Ovary (tissue), 9 donors: ENCODE results near the gene ABCA4. TPM values are rescaled to one million over a fixed set of nuclear protein-coding genes. Genes with fewer than 3 reads are reported as not detected.

ENCODE experiments used
- DNase-seq, 5 donors: peaks; one replicate each; pipeline ENCODE4 v3.0.0-alpha.2; 2019 to 2020
- H3K27ac ChIP-seq, 2 donors: fragments of 200-600 bp; one replicate each; pipeline versions ENCODE4 v1.5.1 to v1.8.0; 2019 to 2022
- H3K27me3 ChIP-seq: fragments of 200-600 bp; one replicate; pipeline ENCODE4 v1.8.0; 2022
- H3K36me3 ChIP-seq: fragments of 200-600 bp; sonication (generic); one replicate; pipeline ENCODE4 v1.5.1; 2019
- H3K4me1 ChIP-seq: one replicate; pipeline ENCODE4 v1.8.1; 2013; ENCODE audit warnings: mild to moderate bottlenecking, moderate library complexity; ENCODE audit not compliant: insufficient read depth
- H3K4me3 ChIP-seq: fragments of 200-600 bp; sonication (generic); one replicate; pipeline ENCODE4 v1.5.1; 2017
- H3K9me3 ChIP-seq, 2 donors: fragments of 200-600 bp in 1 of 2; sonication (generic) in 1 of 2; one replicate each; pipeline versions ENCODE4 v1.5.1 to v1.8.1; 2013 to 2019; ENCODE audit warnings: mild to moderate bottlenecking in 1 of 2, moderate library complexity in 1 of 2
- EP300 ChIP-seq: sonication (generic); formaldehyde crosslinking; IDR thresholded peaks from one replicate; pipeline ENCODE4 v1.6.1; 2017; ENCODE audit warnings: antibody characterized with exemption
- POLR2A ChIP-seq: fragments of 450-650 bp; IDR thresholded peaks from one replicate; pipeline ENCODE4 v1.6.1; 2017; ENCODE audit warnings: antibody characterized with exemption, mild to moderate bottlenecking, moderate library complexity
- WGBS, 3 donors: extraction: QIAGEN DNeasy Blood & Tissue Kit in 1 of 3; methylation state at CpG; one replicate each; pipeline versions ENCODE4 v1.1.5 to v1.1.7; 2013 to 2017; 5-methylcytosine and 5-hydroxymethylcytosine counted together
- intact Hi-C, 4 donors: fragments of 100-400 bp; cut with DNase I; formaldehyde crosslinking; loops; one replicate each; pipeline versions ENCODE4 v1.11.0 to v1.15.1; 2022 to 2023
- polyA plus RNA-seq, 2 donors: library from polyadenylated mRNA; stranded (reverse); fragments of 200-250 nt in 1 of 2; fragments of 350-450 nt in 1 of 2; fragmentation: Illumina TruSeq in 1 of 2; extraction: RNeasy Lipid Tissue Mini Kit (QIAGEN cat#74804) in 1 of 2; gene quantifications; one replicate each; pipeline ENCODE4 v1.2.3, GENCODE V29; 2013 to 2014
- total RNA-seq, 7 donors: library from RNA; depleted of rRNA in 2 of 7; stranded (reverse); fragments of >200 nt in 2 of 7; fragmentation: NEBNext Ultra II Directional in 3 of 7; extraction: Animal tissue kit (Norgen Biotek cat#: 25700) in 3 of 7; gene quantifications; one replicate each; pipeline versions ENCODE4 v1.1.0 to v1.2.4, GENCODE V29; 2016 to 2023
- TF ChIP-seq, protein P1 (sequence below), 3 donors: fragments of 450-650 bp in 2 of 3; fragments of 200-600 bp in 1 of 3; IDR thresholded peaks; one replicate each; pipeline versions ENCODE4 v1.5.1 to v1.8.0; 2016 to 2022; ENCODE audit warnings: antibody characterized with exemption in 3 of 3, mild to moderate bottlenecking in 1 of 3
- donor health status: DM: no; HTN: no; CAD: no; lungs with moderate emphysema.
- donor health status: DM: no; HTN: no; CAD: no.
- donor health status: Bipolar disorder and iron deficiency.
- donor health status: DM: yes; HTN: yes; CAD: no.
- donor health status: DM: no; HTN: no; CAD: no.
- donor health status: DM: yes; HTN: yes; CAD: no.

The ABCA4 gene
- total and polyA plus RNA-seq, 9 donors = 0.12 to 3.1 (median 0.35) TPM

DNA sequence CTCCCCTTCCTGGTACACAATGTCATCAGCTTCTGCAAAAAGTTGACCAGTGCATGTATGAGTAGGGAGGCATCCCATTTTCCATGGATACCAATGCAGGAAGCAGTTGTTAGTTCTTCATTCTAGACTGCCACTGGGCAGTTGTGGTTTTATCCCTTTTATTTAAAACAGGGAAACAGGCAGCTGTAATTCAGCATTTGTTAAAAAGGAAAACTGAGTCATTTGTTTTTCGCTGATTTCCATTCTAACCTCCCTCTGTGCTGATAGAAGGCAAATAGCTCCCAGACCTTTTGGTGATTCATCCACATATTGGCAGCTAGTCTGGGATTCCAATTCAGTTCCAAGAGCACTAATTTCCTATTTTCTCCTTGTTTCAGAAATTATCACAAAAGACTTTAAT, 21.1 kb upstream of the ABCA4 start:
- Histone ChIP-seq H3K27ac (no peak overlapping the region), H3K4me3 (no peak overlapping the region), H3K36me3 (no peaks in the 10 kb centered on the region), H3K4me1 (no peaks in the 10 kb centered on the region), H3K9me3 (no peaks in the 10 kb centered on the region), H3K27me3 (no peaks in the 10 kb centered on the region)
- TF ChIP-seq EP300 = no peak
- TF ChIP-seq, protein P1, sequence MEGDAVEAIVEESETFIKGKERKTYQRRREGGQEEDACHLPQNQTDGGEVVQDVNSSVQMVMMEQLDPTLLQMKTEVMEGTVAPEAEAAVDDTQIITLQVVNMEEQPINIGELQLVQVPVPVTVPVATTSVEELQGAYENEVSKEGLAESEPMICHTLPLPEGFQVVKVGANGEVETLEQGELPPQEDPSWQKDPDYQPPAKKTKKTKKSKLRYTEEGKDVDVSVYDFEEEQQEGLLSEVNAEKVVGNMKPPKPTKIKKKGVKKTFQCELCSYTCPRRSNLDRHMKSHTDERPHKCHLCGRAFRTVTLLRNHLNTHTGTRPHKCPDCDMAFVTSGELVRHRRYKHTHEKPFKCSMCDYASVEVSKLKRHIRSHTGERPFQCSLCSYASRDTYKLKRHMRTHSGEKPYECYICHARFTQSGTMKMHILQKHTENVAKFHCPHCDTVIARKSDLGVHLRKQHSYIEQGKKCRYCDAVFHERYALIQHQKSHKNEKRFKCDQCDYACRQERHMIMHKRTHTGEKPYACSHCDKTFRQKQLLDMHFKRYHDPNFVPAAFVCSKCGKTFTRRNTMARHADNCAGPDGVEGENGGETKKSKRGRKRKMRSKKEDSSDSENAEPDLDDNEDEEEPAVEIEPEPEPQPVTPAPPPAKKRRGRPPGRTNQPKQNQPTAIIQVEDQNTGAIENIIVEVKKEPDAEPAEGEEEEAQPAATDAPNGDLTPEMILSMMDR (IDR thresholded peaks at IDR 0.05) = no peak
- TF ChIP-seq POLR2A = no peak
- DNase-seq = no peak
- 32 to 54% (median 46%) methylated on average over 1 of the region's 1 CpG for WGBS, 3 donors
- intact Hi-C loops = no loop called here

DNA sequence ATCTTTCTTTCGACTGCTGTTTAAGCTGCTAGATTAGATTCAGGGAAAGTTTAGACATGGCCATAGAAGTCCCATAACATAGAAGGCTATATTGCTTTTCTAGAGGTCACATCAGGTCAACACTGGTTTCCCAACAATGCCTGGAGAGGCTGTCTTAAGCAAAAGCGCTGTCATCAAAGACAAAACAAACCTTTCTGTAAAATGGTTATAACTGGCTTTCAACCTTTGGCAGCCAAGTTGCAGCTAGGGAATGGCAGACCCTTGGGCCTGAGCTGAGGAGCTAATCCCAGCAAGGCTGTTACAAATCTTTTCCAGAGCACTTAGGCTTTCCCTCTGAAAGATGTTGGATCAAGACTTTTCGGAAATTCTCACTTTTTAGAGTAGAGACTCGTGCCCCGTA, 11.2 kb upstream of the ABCA4 start:
- H3K4me1 ChIP-seq = no peaks in the 10 kb centered on the region
- 95 to 96% (median 96%) methylated on average over 5 of the region's 5 CpGs for WGBS, 3 donors
- intact Hi-C loops = no loop called here
- H3K36me3 ChIP-seq = no peaks in the 10 kb centered on the region
- no peaks in the 10 kb centered on the region for H3K27me3 ChIP-seq
- H3K9me3 ChIP-seq = no peaks in the 10 kb centered on the region
- TF ChIP-seq EP300 (no peak), POLR2A (no peak)
- TF ChIP-seq, protein P1 (IDR thresholded peaks at IDR 0.05) = no peak
- no peak for DNase-seq
- no peak overlapping the region for H3K4me3 ChIP-seq
- H3K27ac ChIP-seq = no peak overlapping the region

DNA sequence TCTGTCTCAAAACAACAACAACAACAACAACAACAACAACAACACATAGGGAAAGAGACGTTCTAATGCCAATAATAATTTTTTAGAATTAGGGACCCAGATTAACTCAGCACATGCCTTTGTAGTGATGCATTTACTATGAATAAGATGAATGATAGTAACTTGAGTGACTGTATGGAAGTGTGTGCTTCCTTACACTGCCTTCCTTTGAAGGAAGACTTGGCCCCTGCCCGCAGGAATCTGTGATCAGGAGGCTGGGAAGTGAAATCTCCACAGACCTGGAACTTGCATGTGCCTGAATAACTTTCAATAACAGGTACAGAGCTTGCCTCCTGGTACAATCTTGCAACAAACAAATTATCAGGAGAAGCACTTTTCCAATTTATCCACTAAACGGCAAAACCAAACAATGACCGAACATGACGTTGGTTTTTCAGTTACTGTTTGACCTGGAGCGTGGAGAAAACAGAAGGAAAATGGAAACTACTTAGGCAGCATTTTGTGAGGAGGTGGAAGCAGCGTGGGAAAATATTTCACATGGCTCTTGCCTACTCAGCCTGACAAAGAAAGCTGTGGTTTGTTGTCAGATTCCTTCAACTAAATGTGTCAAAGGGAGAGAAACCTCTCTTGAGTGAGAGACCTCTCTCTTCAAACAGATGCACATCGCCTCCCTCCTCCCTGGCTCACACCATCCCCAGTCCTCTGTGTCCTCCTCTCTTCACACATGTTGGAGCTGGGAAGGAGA, 10.1 kb upstream of the ABCA4 start:
- no peaks in the 10 kb centered on the region for H3K36me3 ChIP-seq
- H3K4me3 ChIP-seq = no peak overlapping the region
- no peaks in the 10 kb centered on the region for H3K9me3 ChIP-seq
- peaks cover 2% of the 10 kb centered on the region for H3K4me1 ChIP-seq
- intact Hi-C loops = no loop called here
- H3K27me3 ChIP-seq = no peaks in the 10 kb centered on the region
- no peak overlapping the region for H3K27ac ChIP-seq
- 59 to 72% (median 72%) methylated on average over 8 of the region's 8 CpGs for WGBS, 3 donors
- DNase-seq = no peak
- TF ChIP-seq EP300 (no peak), POLR2A (no peak)
- TF ChIP-seq, protein P1 (IDR thresholded peaks at IDR 0.05) = no peak

DNA sequence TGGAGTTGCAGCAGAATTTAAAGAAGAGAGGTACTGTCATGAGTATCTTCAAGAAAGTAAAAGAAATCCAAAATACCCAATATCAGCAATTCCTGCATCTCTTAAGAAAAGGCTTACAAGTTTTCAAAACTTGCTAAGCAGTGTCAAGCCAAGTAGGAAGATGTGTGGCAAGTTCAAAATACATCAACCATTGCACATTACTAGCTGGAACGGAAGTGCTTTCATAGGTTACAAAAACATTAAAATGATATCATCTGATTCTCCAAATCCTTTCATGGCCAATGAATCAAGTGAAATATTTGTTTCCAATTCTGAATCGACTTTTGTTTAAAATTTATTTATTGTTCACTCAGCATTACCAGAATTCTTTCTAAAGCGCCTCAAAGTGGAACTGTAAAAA, 5.7 kb upstream of the ABCA4 start:
- WGBS, 3 donors = 15 to 40% (median 16%) methylated on average over 3 of the region's 3 CpGs

More for the DNA sequence above, 5.7 kb upstream of the ABCA4 start:
- intact Hi-C loops = no loop called here
- TF ChIP-seq EP300 (no peak), POLR2A (no peak)
- TF ChIP-seq, protein P1 (IDR thresholded peaks at IDR 0.05) = no peak
- H3K4me3 ChIP-seq = no peak overlapping the region
- H3K4me1 ChIP-seq = peaks cover 2% of the 10 kb centered on the region
- DNase-seq = no peak
- H3K9me3 ChIP-seq = no peaks in the 10 kb centered on the region
- no peaks in the 10 kb centered on the region for H3K36me3 ChIP-seq
- H3K27me3 ChIP-seq = no peaks in the 10 kb centered on the region
- no peak overlapping the region for H3K27ac ChIP-seq
